ENCODE results near the gene CDH9.

Gene CDH9

DNA sequence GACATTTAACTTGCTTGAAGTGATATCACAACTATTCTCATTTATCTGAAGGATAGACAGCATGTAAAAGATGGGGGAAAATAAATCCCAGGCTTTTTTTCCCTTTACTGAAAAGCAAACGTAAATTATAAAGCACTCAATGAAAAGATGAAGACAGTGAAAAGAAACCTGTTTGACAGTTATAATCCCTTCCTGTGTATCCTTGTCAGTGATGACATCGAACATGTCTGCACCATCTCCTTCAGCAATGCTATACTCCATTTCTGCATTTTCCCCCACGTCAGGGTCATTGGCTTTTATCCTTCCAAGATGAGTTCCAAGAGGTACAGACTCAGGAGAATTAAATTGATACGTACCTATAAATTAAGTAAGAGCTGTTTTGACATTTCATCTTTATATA, 134.9 kb downstream of the CDH9 start:
- H3K9me2 ChIP-seq (replicated peaks; ENCODE audit: insufficient read depth, low read length) = no peaks in the 10 kb centered on the region
- H3K9me3 ChIP-seq (ENCODE audit: insufficient read depth, low read length) = no peaks in the 10 kb centered on the region
- H3K27ac ChIP-seq (ENCODE audit: low read depth, low read length) = no peak overlapping the region
- H3K79me2 ChIP-seq (ENCODE audit: insufficient read depth, low read length) = no peaks in the 10 kb centered on the region
- no peak overlapping the region for H3K4me3 ChIP-seq (ENCODE audit: insufficient read depth, low read length, poor library complexity, severe bottlenecking)
- peak overlapping the region; percentile 60 for H2AFZ ChIP-seq (ENCODE audit: low read depth, low read length, severe bottlenecking)
- no peaks in the 10 kb centered on the region for H3K27me3 ChIP-seq (ENCODE audit: low read length)
- H3F3A ChIP-seq (ENCODE audit: insufficient read depth) = no peaks in the 10 kb centered on the region
- 0 out of 2 replicates have a peak, but pooled peaks cover 3% of the 10 kb centered on the region for H3K36me3 ChIP-seq (ENCODE audit: low read length)
- no peak overlapping the region for H3K9ac ChIP-seq (ENCODE audit: low read length)
- H3K4me2 ChIP-seq (ENCODE audit: low read depth, low read length, poor library complexity, severe bottlenecking) = no peak overlapping the region
- TF ChIP-seq, protein P1, sequence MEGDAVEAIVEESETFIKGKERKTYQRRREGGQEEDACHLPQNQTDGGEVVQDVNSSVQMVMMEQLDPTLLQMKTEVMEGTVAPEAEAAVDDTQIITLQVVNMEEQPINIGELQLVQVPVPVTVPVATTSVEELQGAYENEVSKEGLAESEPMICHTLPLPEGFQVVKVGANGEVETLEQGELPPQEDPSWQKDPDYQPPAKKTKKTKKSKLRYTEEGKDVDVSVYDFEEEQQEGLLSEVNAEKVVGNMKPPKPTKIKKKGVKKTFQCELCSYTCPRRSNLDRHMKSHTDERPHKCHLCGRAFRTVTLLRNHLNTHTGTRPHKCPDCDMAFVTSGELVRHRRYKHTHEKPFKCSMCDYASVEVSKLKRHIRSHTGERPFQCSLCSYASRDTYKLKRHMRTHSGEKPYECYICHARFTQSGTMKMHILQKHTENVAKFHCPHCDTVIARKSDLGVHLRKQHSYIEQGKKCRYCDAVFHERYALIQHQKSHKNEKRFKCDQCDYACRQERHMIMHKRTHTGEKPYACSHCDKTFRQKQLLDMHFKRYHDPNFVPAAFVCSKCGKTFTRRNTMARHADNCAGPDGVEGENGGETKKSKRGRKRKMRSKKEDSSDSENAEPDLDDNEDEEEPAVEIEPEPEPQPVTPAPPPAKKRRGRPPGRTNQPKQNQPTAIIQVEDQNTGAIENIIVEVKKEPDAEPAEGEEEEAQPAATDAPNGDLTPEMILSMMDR (IDR thresholded peaks at IDR 0.05; ENCODE audit: insufficient read depth, low read length, poor library complexity, severe bottlenecking) = no peak
- TF ChIP-seq EZH2phosphoT487 (conservative IDR thresholded peaks at IDR 0.05; ENCODE audit: low read length) = no peak
- H4K20me1 ChIP-seq (ENCODE audit: low read depth, low read length) = no peaks in the 10 kb centered on the region

DNA sequence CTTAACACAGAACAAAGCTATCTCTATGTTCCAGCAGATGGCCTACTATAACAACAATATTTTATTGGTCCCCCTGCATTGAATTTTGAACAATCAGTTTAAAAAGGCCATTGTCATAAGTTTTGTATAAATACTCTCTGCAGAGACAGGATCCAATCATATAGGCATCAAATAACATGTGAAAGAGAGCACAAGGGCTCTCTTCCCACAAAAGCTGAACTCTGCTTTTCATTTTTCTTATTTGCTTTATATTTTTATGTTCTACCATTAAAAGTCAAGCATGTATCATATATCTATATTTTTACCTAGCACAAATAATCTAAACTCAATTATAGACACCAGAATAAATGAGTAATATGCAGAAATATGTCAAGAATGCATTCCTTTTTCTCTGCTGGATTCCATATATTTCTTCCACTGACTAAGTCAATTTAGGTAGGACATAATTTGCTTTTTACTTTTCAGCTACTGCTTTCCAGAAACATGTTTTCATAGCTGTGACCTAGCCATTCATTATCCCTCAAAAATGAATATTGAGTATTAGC, 143.6 kb downstream of the CDH9 start:
- Histone ChIP-seq H3K36me3 (ENCODE audit: low read length) (no peaks in the 10 kb centered on the region), H3K9ac (ENCODE audit: low read length) (no peak overlapping the region), H3K9me2 (replicated peaks; ENCODE audit: insufficient read depth, low read length) (no peaks in the 10 kb centered on the region), H3K79me2 (ENCODE audit: insufficient read depth, low read length) (no peaks in the 10 kb centered on the region), H4K20me1 (ENCODE audit: low read depth, low read length) (no peaks in the 10 kb centered on the region), H3K27me3 (ENCODE audit: low read length) (no peaks in the 10 kb centered on the region), H2AFZ (ENCODE audit: low read depth, low read length, severe bottlenecking) (peak overlapping the region; percentile 68), H3K4me3 (ENCODE audit: insufficient read depth, low read length, poor library complexity, severe bottlenecking) (no peak overlapping the region), H3K4me2 (ENCODE audit: low read depth, low read length, poor library complexity, severe bottlenecking) (peak overlapping the region; percentile 35), H3F3A (ENCODE audit: insufficient read depth) (no peaks in the 10 kb centered on the region), H3K27ac (ENCODE audit: low read depth, low read length) (no peak overlapping the region), H3K9me3 (ENCODE audit: insufficient read depth, low read length) (no peaks in the 10 kb centered on the region)
- TF ChIP-seq, protein P1 (IDR thresholded peaks at IDR 0.05; ENCODE audit: insufficient read depth, low read length, poor library complexity, severe bottlenecking) = no peak

DNA sequence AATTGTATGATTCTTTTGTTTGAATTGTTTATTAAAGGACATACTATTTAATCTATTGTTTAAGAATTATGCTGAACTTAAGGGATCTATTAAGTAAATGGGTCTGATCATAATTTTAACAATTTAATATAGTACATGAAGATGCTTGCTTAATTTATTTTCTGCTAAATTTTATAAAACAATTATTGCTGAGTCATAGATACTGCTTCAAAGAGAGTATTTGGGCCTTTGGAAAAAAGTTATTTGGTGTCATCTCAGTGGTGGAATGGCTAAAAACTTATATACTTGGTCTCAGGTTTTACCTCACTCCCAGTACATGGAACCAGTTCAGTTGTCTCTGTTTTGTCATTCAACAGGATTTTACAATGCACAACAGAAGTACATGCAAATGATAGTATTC, 145.3 kb downstream of the CDH9 start:
- TF ChIP-seq, protein P1 (IDR thresholded peaks at IDR 0.05; ENCODE audit: insufficient read depth, low read length, poor library complexity, severe bottlenecking) = no peak
- TF ChIP-seq EZH2phosphoT487 (conservative IDR thresholded peaks at IDR 0.05; ENCODE audit: low read length) = no peak
- Histone ChIP-seq H3K79me2 (ENCODE audit: insufficient read depth, low read length) (no peaks in the 10 kb centered on the region), H3K9ac (ENCODE audit: low read length) (no peak overlapping the region), H3K36me3 (ENCODE audit: low read length) (no peaks in the 10 kb centered on the region), H4K20me1 (ENCODE audit: low read depth, low read length) (no peaks in the 10 kb centered on the region), H3K4me3 (ENCODE audit: insufficient read depth, low read length, poor library complexity, severe bottlenecking) (no peak overlapping the region), H3K27me3 (ENCODE audit: low read length) (no peaks in the 10 kb centered on the region), H2AFZ (ENCODE audit: low read depth, low read length, severe bottlenecking) (no peak overlapping the region), H3F3A (ENCODE audit: insufficient read depth) (no peaks in the 10 kb centered on the region), H3K9me3 (ENCODE audit: insufficient read depth, low read length) (no peaks in the 10 kb centered on the region), H3K4me2 (ENCODE audit: low read depth, low read length, poor library complexity, severe bottlenecking) (no peak overlapping the region), H3K9me2 (replicated peaks; ENCODE audit: insufficient read depth, low read length) (no peaks in the 10 kb centered on the region), H3K27ac (ENCODE audit: low read depth, low read length) (no peak overlapping the region)

All from SU-DHL-6 (cell line).